K562 (cell line): ENCODE data around the gene GORASP2. TPM values are rescaled to one million over a fixed set of nuclear protein-coding genes. Genes with fewer than 3 reads are reported as not detected.

Experiments used
- CAMTA2 ChIP-seq: fragments of 250-450 bp; sonication (Bioruptor Pico); conservative IDR thresholded peaks from 2 replicates; pipeline ENCODE4 v1.5.1; 2022
- HSF4 ChIP-seq: fragments of 250-450 bp; sonication (Bioruptor Pico); IDR thresholded peaks from 2 replicates; pipeline ENCODE4 v2.1.2; 2022; ENCODE audit warnings: mild to moderate bottlenecking, moderate library complexity, borderline replicate concordance
- MECOM ChIP-seq: fragments of 250-450 bp; sonication (Bioruptor Pico); IDR thresholded peaks from 2 replicates; pipeline ENCODE4 v1.8.0; 2022; ENCODE audit warnings: inconsistent platforms
- RBM22 ChIP-seq: fragments of 200-400 bp; formaldehyde crosslinking; IDR thresholded peaks from 2 replicates; pipeline ENCODE4 v1.6.1; 2018; ENCODE audit warnings: low read length, low read depth; ENCODE audit not compliant: poor library complexity, severe bottlenecking
- RHOXF2B ChIP-seq: fragments of 250-450 bp; sonication (Bioruptor Pico); conservative IDR thresholded peaks from 2 replicates; pipeline ENCODE4 v1.5.1; 2021
- ZFP36 ChIP-seq: fragments of 150-350 bp; IDR thresholded peaks from 2 replicates; pipeline ENCODE4 v1.6.1; 2018; ENCODE audit warnings: low read length, low read depth; ENCODE audit not compliant: partially characterized antibody
- ZNF41 ChIP-seq: fragments of 250-450 bp; sonication (Bioruptor Pico); conservative IDR thresholded peaks from 2 replicates; pipeline ENCODE4 v1.4.0; 2020; ENCODE audit warnings: mild to moderate bottlenecking
- ZNF449 ChIP-seq: fragments of 250-450 bp; sonication (Bioruptor Pico); IDR thresholded peaks from 2 replicates; pipeline ENCODE4 v1.8.0; 2022; ENCODE audit warnings: moderate library complexity, mild to moderate bottlenecking, inconsistent platforms
- polyA plus RNA-seq, 8 experiments: library from polyadenylated mRNA; depleted of rRNA in 4 of 8; stranded (reverse) in 5 of 8; unstranded in 3 of 8; fragments of >200 nt; fragmentation: Nextera tagmentation in 2 of 8; fragmentation: Illumina TruSeq in 1 of 8; extraction: Ambion mirVana in 2 of 8; extraction: Trizol in 1 of 8; gene quantifications; 2 replicates each; pipeline versions ENCODE4 v1.2.1 to v1.2.3, GENCODE V29; 2011 to 2014; ENCODE audit warnings: inconsistent platforms in 1 of 8, missing spikeins in 1 of 8
- total RNA-seq, 7 experiments: library from RNA; depleted of rRNA in 6 of 7; stranded (reverse); fragments of >200 nt in 6 of 7; fragmentation: Illumina TruSeq in 2 of 7; extraction: Trizol in 2 of 7; gene quantifications; 2 replicates each; pipeline versions ENCODE4 v1.2.1 to v1.2.3, GENCODE V29; 2011 to 2021; ENCODE audit warnings: low replicate concordance in 1 of 7
- TF ChIP-seq, protein P1 (sequence below): fragments of 450-650 bp; IDR thresholded peaks from 2 replicates; pipeline ENCODE4 v1.7.1; 2018; ENCODE audit warnings: mild to moderate bottlenecking, low read depth; ENCODE audit not compliant: partially characterized antibody
- TF ChIP-seq, protein P2 (sequence below), 2 experiments: fragments of 250-450 bp in 1 of 2; fragments of 450-650 bp in 1 of 2; sonication (Bioruptor Pico) in 1 of 2; IDR thresholded peaks; 2 replicates each; pipeline versions ENCODE4 v1.6.1 to v1.8.0; 2016 to 2021; ENCODE audit warnings: mild to moderate bottlenecking in 2 of 2, moderate library complexity in 2 of 2, missing compliant biosample characterization in 1 of 2, missing genetic modification characterization in 1 of 2
- TF ChIP-seq, protein P3 (sequence below): fragments of 450-650 bp; IDR thresholded peaks from 2 replicates; pipeline ENCODE4 v1.6.1; 2016; ENCODE audit warnings: antibody characterized with exemption

The GORASP2 gene
- total and polyA plus RNA-seq, 9 of the 15 experiments (the other 6 are each of a cell fraction or from before 2014, with no cell fraction given), result 27.4 to 180 (median 59.6) TPM

GRCh38 chr2:170985407-170985806 is 56.4 kb downstream of the GORASP2 start (continued):
- TF ChIP-seq, protein P1, sequence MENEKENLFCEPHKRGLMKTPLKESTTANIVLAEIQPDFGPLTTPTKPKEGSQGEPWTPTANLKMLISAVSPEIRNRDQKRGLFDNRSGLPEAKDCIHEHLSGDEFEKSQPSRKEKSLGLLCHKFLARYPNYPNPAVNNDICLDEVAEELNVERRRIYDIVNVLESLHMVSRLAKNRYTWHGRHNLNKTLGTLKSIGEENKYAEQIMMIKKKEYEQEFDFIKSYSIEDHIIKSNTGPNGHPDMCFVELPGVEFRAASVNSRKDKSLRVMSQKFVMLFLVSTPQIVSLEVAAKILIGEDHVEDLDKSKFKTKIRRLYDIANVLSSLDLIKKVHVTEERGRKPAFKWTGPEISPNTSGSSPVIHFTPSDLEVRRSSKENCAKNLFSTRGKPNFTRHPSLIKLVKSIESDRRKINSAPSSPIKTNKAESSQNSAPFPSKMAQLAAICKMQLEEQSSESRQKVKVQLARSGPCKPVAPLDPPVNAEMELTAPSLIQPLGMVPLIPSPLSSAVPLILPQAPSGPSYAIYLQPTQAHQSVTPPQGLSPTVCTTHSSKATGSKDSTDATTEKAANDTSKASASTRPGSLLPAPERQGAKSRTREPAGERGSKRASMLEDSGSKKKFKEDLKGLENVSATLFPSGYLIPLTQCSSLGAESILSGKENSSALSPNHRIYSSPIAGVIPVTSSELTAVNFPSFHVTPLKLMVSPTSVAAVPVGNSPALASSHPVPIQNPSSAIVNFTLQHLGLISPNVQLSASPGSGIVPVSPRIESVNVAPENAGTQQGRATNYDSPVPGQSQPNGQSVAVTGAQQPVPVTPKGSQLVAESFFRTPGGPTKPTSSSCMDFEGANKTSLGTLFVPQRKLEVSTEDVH, result no peak
- TF ChIP-seq ZNF449 (CRISPR knock-in tag) (no peak), RBM22 (peak; percentile 38), CAMTA2 (no peak), RHOXF2B (CRISPR knock-in tag) (no peak), ZNF41 (no peak), MECOM (CRISPR knock-in tag) (no peak), ZFP36 (no peak), HSF4 (CRISPR knock-in tag) (no peak)
- TF ChIP-seq, protein P2, sequence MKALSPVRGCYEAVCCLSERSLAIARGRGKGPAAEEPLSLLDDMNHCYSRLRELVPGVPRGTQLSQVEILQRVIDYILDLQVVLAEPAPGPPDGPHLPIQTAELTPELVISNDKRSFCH (CRISPR knock-in tag; IDR thresholded peaks at IDR 0.05), result no peak
- TF ChIP-seq, protein P2 (tag; IDR thresholded peaks at IDR 0.05), result no peak
- TF ChIP-seq, protein P3, sequence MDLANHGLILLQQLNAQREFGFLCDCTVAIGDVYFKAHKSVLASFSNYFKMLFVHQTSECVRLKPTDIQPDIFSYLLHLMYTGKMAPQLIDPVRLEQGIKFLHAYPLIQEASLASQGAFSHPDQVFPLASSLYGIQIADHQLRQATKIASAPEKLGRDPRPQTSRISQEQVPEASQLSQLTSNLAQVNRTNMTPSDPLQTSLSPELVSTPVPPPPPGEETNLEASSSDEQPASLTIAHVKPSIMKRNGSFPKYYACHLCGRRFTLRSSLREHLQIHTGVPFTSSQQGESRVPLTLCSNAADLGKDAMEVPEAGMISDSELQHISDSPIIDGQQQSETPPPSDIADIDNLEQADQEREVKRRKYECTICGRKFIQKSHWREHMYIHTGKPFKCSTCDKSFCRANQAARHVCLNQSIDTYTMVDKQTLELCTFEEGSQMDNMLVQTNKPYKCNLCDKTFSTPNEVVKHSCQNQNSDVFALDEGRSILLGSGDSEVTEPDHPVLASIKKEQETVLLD, result no peak
